AG20443 (cell line): ENCODE measurements around the gene PARK7.

Experiments
- DNase-seq: peaks from one replicate; pipeline ENCODE4 v3.0.0; 2012; ENCODE audit warnings: low spot score, mixed read lengths

PARK7 gene

GRCh38 chr1:8010080-8010664 is 48.7 kb downstream of the PARK7 start:
- no peak for DNase-seq

- DNase-seq, result no peak
Observed at GRCh38 chr1:8011016-8011415, 49.5 kb downstream of the PARK7 start.

- no peak for DNase-seq
Observed at GRCh38 chr1:8011923-8012858, 50.7 kb downstream of the PARK7 start.

GRCh38 chr1:8012955-8013354 is 51.4 kb downstream of the PARK7 start:
- DNase-seq, result no peak

- DNase-seq, result no peak
Observed at GRCh38 chr1:8013399-8013798, 51.9 kb downstream of the PARK7 start.

GRCh38 chr1:8013800-8014199 is 52.3 kb downstream of the PARK7 start:
- DNase-seq, result no peak

GRCh38 chr1:8014381-8014988 is 53.0 kb downstream of the PARK7 start:
- DNase-seq, result no peak

GRCh38 chr1:8015036-8015808 is 53.7 kb downstream of the PARK7 start:
- DNase-seq, result peak; percentile 74

GRCh38 chr1:8015809-8016165 is 54.3 kb downstream of the PARK7 start:
- DNase-seq, result no peak

- DNase-seq, result no peak
Observed at GRCh38 chr1:8016210-8016894, 54.8 kb downstream of the PARK7 start.

GRCh38 chr1:8016895-8017241 is 55.4 kb downstream of the PARK7 start:
- DNase-seq, result no peak

GRCh38 chr1:8017495-8018197 is 56.1 kb downstream of the PARK7 start:
- peak; percentile 25 for DNase-seq

- DNase-seq, result no peak
Observed at GRCh38 chr1:8018492-8019228, 57.1 kb downstream of the PARK7 start.

GRCh38 chr1:8019229-8019620 is 57.7 kb downstream of the PARK7 start:
- DNase-seq, result no peak

- no peak for DNase-seq
Observed at GRCh38 chr1:8020032-8020431, 58.5 kb downstream of the PARK7 start.

GRCh38 chr1:8021676-8022266 is 60.3 kb downstream of the PARK7 start:
- DNase-seq, result no peak

- DNase-seq, result no peak
Observed at GRCh38 chr1:8022395-8023286, 61.1 kb downstream of the PARK7 start.

- no peak for DNase-seq
Observed at GRCh38 chr1:8023287-8023994, 61.9 kb downstream of the PARK7 start.

GRCh38 chr1:8023995-8024313 is 62.4 kb downstream of the PARK7 start:
- no peak for DNase-seq
